CD14-positive monocyte (primary cell): ENCODE measurements around the gene VAT1L. TPM values are rescaled to one million over a fixed set of nuclear protein-coding genes. Genes with fewer than 3 reads are reported as not detected.
"Not testable (repeated sequence)": the region's sequence is repeated elsewhere in the genome, so short reads cannot be mapped to it uniquely, and the experiment has no call there.

Experiments
- DNase-seq, 3 donors: peaks; one replicate each; pipeline ENCODE4 v3.0.0-alpha.2; 2011 to 2022
- H2AFZ ChIP-seq: 2 replicates; pipeline ENCODE4 v1.6.0; 2012; ENCODE audit warnings: mild to moderate bottlenecking, low read depth, low read length, inconsistent platforms; ENCODE audit not compliant: insufficient read depth, poor library complexity, severe bottlenecking
- H3K27ac ChIP-seq, 2 donors: 1 replicate in 1 of 2; 2 replicates in 1 of 2; pipeline ENCODE4 v1.5.1; 2012 to 2013; ENCODE audit warnings: low read length in 2 of 2, control low read depth in 1 of 2, inconsistent platforms in 1 of 2, low read depth in 1 of 2, mild to moderate bottlenecking in 1 of 2
- H3K27me3 ChIP-seq, 2 donors: one replicate each; pipeline versions ENCODE4 v1.6.0 to v1.6.1; 2011 to 2013; ENCODE audit warnings: low read length in 2 of 2; ENCODE audit not compliant: control insufficient read depth in 2 of 2, insufficient read depth in 2 of 2
- H3K36me3 ChIP-seq, 2 donors: replicated peaks in 1 of 2; 1 replicate in 1 of 2; 2 replicates in 1 of 2; pipeline versions ENCODE4 v1.5.1 to v1.6.1; 2012 to 2013; ENCODE audit warnings: low read length in 2 of 2, control low read depth in 1 of 2, inconsistent platforms in 1 of 2, mild to moderate bottlenecking in 1 of 2; ENCODE audit not compliant: insufficient read depth in 2 of 2, control insufficient read depth in 1 of 2
- H3K4me1 ChIP-seq, 2 donors: 1 replicate in 1 of 2; 2 replicates in 1 of 2; pipeline versions ENCODE4 v1.5.1 to v1.6.1; 2012 to 2013; ENCODE audit warnings: low read length in 2 of 2, control low read depth in 1 of 2, inconsistent platforms in 1 of 2, mild to moderate bottlenecking in 1 of 2, moderate library complexity in 1 of 2; ENCODE audit not compliant: insufficient read depth in 2 of 2, control insufficient read depth in 1 of 2
- H3K4me2 ChIP-seq: replicated peaks from 2 replicates; pipeline ENCODE3; 2012; ENCODE audit warnings: low read length, moderate library complexity, mild to moderate bottlenecking; ENCODE audit not compliant: poor library complexity, severe bottlenecking; ENCODE audit errors: extremely low read depth
- H3K4me3 ChIP-seq, 3 experiments: fragments of 200-600 bp in 1 of 3; sonication (generic) in 1 of 3; replicated peaks in 1 of 3; 1 replicate in 2 of 3; 2 replicates in 1 of 3; pipeline ENCODE4 v1.5.1; 2011 to 2013; ENCODE audit warnings: low read length in 3 of 3, mild to moderate bottlenecking in 3 of 3, control low read depth in 2 of 3, low read depth in 2 of 3, inconsistent platforms in 1 of 3, moderate library complexity in 1 of 3
- H3K79me2 ChIP-seq: 2 replicates; pipeline ENCODE4 v1.6.0; 2012; ENCODE audit warnings: mild to moderate bottlenecking, control low read depth, inconsistent platforms, low read length, moderate library complexity; ENCODE audit not compliant: insufficient read depth
- H3K9ac ChIP-seq: 2 replicates; pipeline ENCODE4 v1.6.0; 2017; ENCODE audit warnings: low read length, mild to moderate bottlenecking; ENCODE audit not compliant: insufficient read depth, poor library complexity, severe bottlenecking
- H3K9me3 ChIP-seq, 2 donors: replicated peaks in 1 of 2; 1 replicate in 1 of 2; 2 replicates in 1 of 2; pipeline versions ENCODE4 v1.5.1 to v1.6.1; 2012 to 2013; ENCODE audit warnings: low read length in 2 of 2, control low read depth in 1 of 2; ENCODE audit not compliant: control insufficient read depth in 1 of 2, insufficient read depth in 1 of 2
- H4K20me1 ChIP-seq: 2 replicates; pipeline ENCODE4 v1.6.0; 2012; ENCODE audit warnings: mild to moderate bottlenecking, low read length, control low read depth, moderate library complexity; ENCODE audit not compliant: insufficient read depth
- H3K27ac Mint-ChIP-seq, 7 donors: one replicate each; pipeline ENCODE4 v1.8.0; 2020; ENCODE audit warnings: mild to moderate bottlenecking in 7 of 7, mixed read lengths in 7 of 7, moderate library complexity in 6 of 7, inconsistent platforms in 2 of 7
- H3K27me3 Mint-ChIP-seq, 3 donors: one replicate each; pipeline ENCODE4 v1.8.0; 2021 to 2022; ENCODE audit warnings: low read depth in 3 of 3, mild to moderate bottlenecking in 3 of 3, mixed read lengths in 3 of 3, moderate library complexity in 3 of 3, inconsistent platforms in 1 of 3
- H3K36me3 Mint-ChIP-seq, 2 donors: one replicate each; pipeline ENCODE4 v1.8.0; 2020; ENCODE audit warnings: mixed read lengths in 2 of 2, inconsistent platforms in 1 of 2, mild to moderate bottlenecking in 1 of 2
- H3K4me1 Mint-ChIP-seq: one replicate; pipeline ENCODE4 v1.8.0; 2020; ENCODE audit warnings: mild to moderate bottlenecking, mixed read lengths
- H3K4me3 Mint-ChIP-seq, 2 donors: one replicate each; pipeline ENCODE4 v1.8.0; 2020; ENCODE audit warnings: mild to moderate bottlenecking in 2 of 2, mixed read lengths in 2 of 2, moderate library complexity in 1 of 2
- H3K9me3 Mint-ChIP-seq, 7 donors: one replicate each; pipeline ENCODE4 v1.8.0; 2020 to 2022; ENCODE audit warnings: mixed read lengths in 7 of 7, mild to moderate bottlenecking in 6 of 7, moderate library complexity in 6 of 7, inconsistent platforms in 2 of 7
- WGBS: methylation state at CpG from one replicate; pipeline ENCODE4 v1.1.5; 2013; ENCODE audit warnings: missing lambda C conversion rate; ENCODE audit not compliant: insufficient coverage; 5-methylcytosine and 5-hydroxymethylcytosine counted together
- intact Hi-C, 2 donors: fragments of 100-400 bp; cut with micrococcal nuclease; formaldehyde crosslinking; loops; one replicate each; pipeline versions ENCODE4 v1.15.0 to v1.15.1; 2023
- polyA plus RNA-seq, 3 donors: library from polyadenylated mRNA; depleted of rRNA in 1 of 3; unstranded in 2 of 3; stranded (reverse) in 1 of 3; fragments of 300-500 nt in 2 of 3; fragments of >200 nt in 1 of 3; fragmentation: Illumina TruSeq in 2 of 3; gene quantifications; 1 replicate in 2 of 3; 2 replicates in 1 of 3; pipeline ENCODE4 v1.2.3, GENCODE V29; 2012 to 2021
- TF ChIP-seq, protein P1 (sequence below): fragments of 200-600 bp; IDR thresholded peaks from one replicate; pipeline ENCODE4 v1.8.0; 2022; ENCODE audit warnings: antibody characterized with exemption, mild to moderate bottlenecking

The VAT1L gene
- polyA plus RNA-seq, 3 donors, result not detected

DNA sequence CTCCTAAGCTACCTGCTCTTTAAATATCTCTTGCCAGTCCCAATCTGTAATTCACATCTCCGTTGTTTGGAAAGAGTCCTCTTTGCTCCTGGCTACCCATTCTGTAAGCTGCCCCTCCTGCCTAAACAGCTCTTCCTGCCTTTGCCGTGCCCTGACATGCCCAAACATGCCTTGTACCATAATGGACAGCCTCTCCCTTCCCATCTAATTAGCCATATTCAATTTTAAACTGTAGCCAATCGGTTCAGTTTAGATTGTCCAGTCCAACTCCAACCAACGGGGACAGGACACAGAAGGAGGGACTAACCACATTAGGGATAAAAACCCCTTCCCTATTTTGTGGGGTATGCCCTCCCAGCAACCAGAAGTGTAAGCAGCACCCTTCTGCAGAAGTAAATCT is 203.3 kb downstream of the VAT1L start:
- DNase-seq, result no peak
- no peaks in the 10 kb centered on the region for H3K4me1 Mint-ChIP-seq
- Histone ChIP-seq H4K20me1 (no peaks in the 10 kb centered on the region), H3K79me2 (no peaks in the 10 kb centered on the region), H3K27ac (no peak overlapping the region), H3K9ac (no peak overlapping the region), H3K9me3 (peaks cover 11 to 15% of the 10 kb centered on the region in 2 donors), H3K4me3 (no peak overlapping the region), H3K4me2 (no peak overlapping the region), H2AFZ (no peak overlapping the region), H3K27me3 (no peaks in the 10 kb centered on the region), H3K36me3 (no peaks in the 10 kb centered on the region), H3K4me1 (no peaks in the 10 kb centered on the region)
- no peaks in the 10 kb centered on the region for H3K36me3 Mint-ChIP-seq
- H3K27ac Mint-ChIP-seq, result no peak overlapping the region
- intact Hi-C loops, result no loop called here
- peaks cover 5 to 29% (median 11%) of the 10 kb centered on the region in 7 donors for H3K9me3 Mint-ChIP-seq
- peaks cover 0 to 7% (median 3%) of the 10 kb centered on the region in 3 donors for H3K27me3 Mint-ChIP-seq
- TF ChIP-seq, protein P1, sequence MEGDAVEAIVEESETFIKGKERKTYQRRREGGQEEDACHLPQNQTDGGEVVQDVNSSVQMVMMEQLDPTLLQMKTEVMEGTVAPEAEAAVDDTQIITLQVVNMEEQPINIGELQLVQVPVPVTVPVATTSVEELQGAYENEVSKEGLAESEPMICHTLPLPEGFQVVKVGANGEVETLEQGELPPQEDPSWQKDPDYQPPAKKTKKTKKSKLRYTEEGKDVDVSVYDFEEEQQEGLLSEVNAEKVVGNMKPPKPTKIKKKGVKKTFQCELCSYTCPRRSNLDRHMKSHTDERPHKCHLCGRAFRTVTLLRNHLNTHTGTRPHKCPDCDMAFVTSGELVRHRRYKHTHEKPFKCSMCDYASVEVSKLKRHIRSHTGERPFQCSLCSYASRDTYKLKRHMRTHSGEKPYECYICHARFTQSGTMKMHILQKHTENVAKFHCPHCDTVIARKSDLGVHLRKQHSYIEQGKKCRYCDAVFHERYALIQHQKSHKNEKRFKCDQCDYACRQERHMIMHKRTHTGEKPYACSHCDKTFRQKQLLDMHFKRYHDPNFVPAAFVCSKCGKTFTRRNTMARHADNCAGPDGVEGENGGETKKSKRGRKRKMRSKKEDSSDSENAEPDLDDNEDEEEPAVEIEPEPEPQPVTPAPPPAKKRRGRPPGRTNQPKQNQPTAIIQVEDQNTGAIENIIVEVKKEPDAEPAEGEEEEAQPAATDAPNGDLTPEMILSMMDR, result no peak
- 65% methylated on average over 2 of the region's 4 CpGs for WGBS
- no peak overlapping the region for H3K4me3 Mint-ChIP-seq

DNA sequence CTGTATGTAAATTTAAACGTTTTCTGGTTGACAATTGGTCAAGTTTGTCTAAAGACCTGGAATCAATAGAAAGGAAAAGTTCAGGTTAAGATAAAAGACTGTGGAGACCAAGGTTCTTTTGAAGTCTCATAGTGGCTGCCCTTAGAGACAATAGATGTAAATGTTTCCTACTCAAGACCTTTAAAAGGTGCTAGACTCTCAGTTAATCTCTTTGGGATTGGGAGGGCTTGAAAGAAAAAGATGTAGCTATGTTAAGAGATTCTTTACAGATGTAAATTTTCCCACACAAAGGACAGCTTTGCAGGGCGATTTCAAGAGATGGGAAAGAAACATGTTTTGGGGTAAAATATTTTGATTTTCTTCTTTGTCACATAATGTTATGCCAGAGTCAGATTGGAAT is 204.0 kb downstream of the VAT1L start:
- H3K4me1 Mint-ChIP-seq, intact Hi-C loops: not testable (repeated sequence)

More for the DNA sequence above, 204.0 kb downstream of the VAT1L start:
- not testable (repeated sequence) for H4K20me1 ChIP-seq, H3K4me3 Mint-ChIP-seq, H3K4me1 ChIP-seq, H3K27me3 ChIP-seq, H3K79me2 ChIP-seq, H3K36me3 ChIP-seq, H3K27ac ChIP-seq, DNase-seq, H3K27me3 Mint-ChIP-seq, H3K9ac ChIP-seq, H3K36me3 Mint-ChIP-seq, H2AFZ ChIP-seq, H3K4me2 ChIP-seq, H3K4me3 ChIP-seq, H3K27ac Mint-ChIP-seq
- WGBS, result 38% methylated on average over 1 of the region's 2 CpGs
- H3K9me3 ChIP-seq, result peaks cover 12 to 17% of the 10 kb centered on the region in 2 donors
- H3K9me3 Mint-ChIP-seq, result peaks cover 5 to 32% (median 14%) of the 10 kb centered on the region in 7 donors
